Keratinocyte (primary cell): ENCODE measurements around the gene MEFV. TPM values are rescaled to one million over a fixed set of nuclear protein-coding genes. Genes with fewer than 3 reads are reported as not detected.

Experiments
- DNase-seq: peaks from one replicate; pipeline ENCODE4 v3.0.0-alpha.2; 2011; ENCODE audit warnings: low read depth, missing footprints, low spot score
- FAIRE-seq: peaks from 2 replicates; lab custom pipeline; 2011; peaks lifted over from hg19 to GRCh38; lab: Jason Lieb, UNC
- H2AFZ ChIP-seq: 2 replicates; pipeline ENCODE4 v1.6.0; 2012; ENCODE audit warnings: low read length, control low read depth, inconsistent platforms; ENCODE audit not compliant: control insufficient read depth
- H3K27ac ChIP-seq: 2 replicates; pipeline ENCODE4 v1.5.1; 2011; ENCODE audit warnings: low read length; ENCODE audit not compliant: control insufficient read depth, insufficient read depth
- H3K27me3 ChIP-seq: 3 replicates; pipeline ENCODE4 v1.6.0; 2011; ENCODE audit warnings: low read length; ENCODE audit not compliant: control insufficient read depth, insufficient read depth; ENCODE audit errors: extremely low read depth
- H3K36me3 ChIP-seq, 2 experiments: 2 replicates in 1 of 2; 3 replicates in 1 of 2; pipeline ENCODE4 v1.5.1; 2011; ENCODE audit warnings: low read length in 2 of 2, mild to moderate bottlenecking in 1 of 2; ENCODE audit not compliant: control insufficient read depth in 2 of 2, insufficient read depth in 2 of 2; ENCODE audit errors: extremely low read depth in 1 of 2
- H3K4me1 ChIP-seq: 3 replicates; pipeline ENCODE4 v1.5.1; 2011; ENCODE audit warnings: low read length; ENCODE audit not compliant: control insufficient read depth, insufficient read depth; ENCODE audit errors: extremely low read depth
- H3K4me2 ChIP-seq: 3 replicates; pipeline ENCODE4 v1.6.0; 2011; ENCODE audit warnings: low read depth, low read length; ENCODE audit not compliant: control insufficient read depth, insufficient read depth; ENCODE audit errors: extremely low read depth
- H3K4me3 ChIP-seq, 3 experiments: fragments of 200-600 bp in 1 of 3; sonication (generic) in 1 of 3; 2 replicates in 2 of 3; 3 replicates in 1 of 3; pipeline ENCODE4 v1.5.1; 2011 to 2016; ENCODE audit warnings: low read length in 3 of 3, mild to moderate bottlenecking in 3 of 3, control low read depth in 2 of 3, inconsistent platforms in 1 of 3, low read depth in 1 of 3, mixed read lengths in 1 of 3, mixed run types in 1 of 3, moderate library complexity in 1 of 3; ENCODE audit not compliant: control insufficient read depth in 2 of 3, insufficient read depth in 2 of 3; ENCODE audit errors: extremely low read depth in 1 of 3
- H3K79me2 ChIP-seq: 2 replicates; pipeline ENCODE4 v1.6.0; 2012; ENCODE audit warnings: low read length; ENCODE audit not compliant: control insufficient read depth, insufficient read depth
- H3K9ac ChIP-seq: 3 replicates; pipeline ENCODE4 v1.6.0; 2011; ENCODE audit warnings: low read length; ENCODE audit not compliant: control insufficient read depth, insufficient read depth; ENCODE audit errors: extremely low read depth
- H3K9me1 ChIP-seq: 3 replicates; pipeline ENCODE4 v1.6.0; 2011; ENCODE audit warnings: low read length; ENCODE audit not compliant: control insufficient read depth, insufficient read depth; ENCODE audit errors: extremely low read depth
- H3K9me3 ChIP-seq: 2 replicates; pipeline ENCODE4 v1.5.1; 2012; ENCODE audit warnings: low read depth, low read length; ENCODE audit not compliant: control insufficient read depth
- H4K20me1 ChIP-seq: 3 replicates; pipeline ENCODE4 v1.6.0; 2011; ENCODE audit warnings: low read length; ENCODE audit not compliant: control insufficient read depth, insufficient read depth; ENCODE audit errors: extremely low read depth
- CTCF ChIP-seq, 3 experiments: IDR thresholded peaks in 1 of 3; conservative IDR thresholded peaks in 1 of 3; optimal IDR thresholded peaks in 1 of 3; 2 replicates in 2 of 3; 3 replicates in 1 of 3; pipeline versions ENCODE3 to v1.5.1; 2011; ENCODE audit warnings: low read length in 3 of 3, mild to moderate bottlenecking in 3 of 3, moderate library complexity in 2 of 3, control low read depth in 1 of 3, inconsistent platforms in 1 of 3; ENCODE audit not compliant: insufficient read depth in 2 of 3; ENCODE audit errors: extremely low read depth in 1 of 3
- EZH2 ChIP-seq: IDR thresholded peaks from one replicate; pipeline ENCODE4 v1.6.1; 2012; ENCODE audit warnings: inconsistent platforms, mild to moderate bottlenecking, low read length, moderate library complexity
- dilution Hi-C: fragments of 300-500 bp; cut with MboI; formaldehyde crosslinking; loops from one replicate; pipeline ENCODE4 v1.7.0; 2020; ENCODE audit warnings: low sequenced_read_pairs; ENCODE audit not compliant: extremely low pct_ligation_motif_present
- polyA plus RNA-seq, 5 experiments: library from polyadenylated mRNA; depleted of rRNA in 3 of 5; stranded (reverse) in 3 of 5; stranded (forward) in 1 of 5; unstranded in 1 of 5; fragments of >200 nt; gene quantifications; 1 replicate in 1 of 5; 2 replicates in 3 of 5; 3 replicates in 1 of 5; pipeline versions ENCODE4 v1.2.1 to v1.2.3, GENCODE V29; 2011 to 2012; ENCODE audit warnings: missing spikeins in 2 of 5, low read depth in 1 of 5, low replicate concordance in 1 of 5

MEFV gene
- polyA plus RNA-seq, 1 donor (not counting 4 experiments of a cell fraction or from before 2014, with no cell fraction given) = not detected

GRCh38 chr16:3268294-3268693, 11.9 kb upstream of the MEFV start:
- H3K27me3 ChIP-seq = no peaks in the 10 kb centered on the region
- H3K9me3 ChIP-seq = no peaks in the 10 kb centered on the region
- no peak overlapping the region for H3K27ac ChIP-seq

GRCh38 chr16:3266873-3267537, 10.6 kb upstream of the MEFV start:
- no peak overlapping the region for H3K27ac ChIP-seq
- H3K9ac ChIP-seq = no peak overlapping the region
- no peaks in the 10 kb centered on the region for H3K79me2 ChIP-seq
- FAIRE-seq (no peak), DNase-seq (no peak)
- H3K9me3 ChIP-seq = no peaks in the 10 kb centered on the region
- H4K20me1 ChIP-seq = no peaks in the 10 kb centered on the region
- peak; percentile 50 to 60 (median 51) for TF ChIP-seq CTCF (optimal IDR thresholded peaks at IDR 0.05 in 1 of 3, IDR thresholded peaks at IDR 0.05 in 1 of 3, conservative IDR thresholded peaks at IDR 0.05 in 1 of 3; ENCODE audit: extremely low read depth in 1 of 3, insufficient read depth in 2 of 3, low read length in 3 of 3)
- no peak for TF ChIP-seq EZH2
- no peak overlapping the region for H3K4me3 ChIP-seq
- H3K36me3 ChIP-seq = no peaks in the 10 kb centered on the region
- no peak overlapping the region for H2AFZ ChIP-seq
- dilution Hi-C loops = no loop called here
- no peaks in the 10 kb centered on the region for H3K27me3 ChIP-seq
- peaks cover 6% of the 10 kb centered on the region for H3K4me1 ChIP-seq
- no peak overlapping the region for H3K4me2 ChIP-seq
- H3K9me1 ChIP-seq = no peaks in the 10 kb centered on the region

More at GRCh38 chr16:3268294-3268693, 11.9 kb upstream of the MEFV start:
- no peaks in the 10 kb centered on the region for H3K79me2 ChIP-seq
- no peak overlapping the region for H3K4me3 ChIP-seq
- no peaks in the 10 kb centered on the region for H3K36me3 ChIP-seq
- FAIRE-seq (no peak), DNase-seq (no peak)
- no peak overlapping the region for H2AFZ ChIP-seq
- H3K9me1 ChIP-seq = no peaks in the 10 kb centered on the region
- H3K4me1 ChIP-seq = peaks cover 4% of the 10 kb centered on the region
- TF ChIP-seq EZH2 (no peak), CTCF (optimal IDR thresholded peaks at IDR 0.05 in 1 of 3, IDR thresholded peaks at IDR 0.05 in 1 of 3, conservative IDR thresholded peaks at IDR 0.05 in 1 of 3; ENCODE audit: extremely low read depth in 1 of 3, insufficient read depth in 2 of 3, low read length in 3 of 3) (no peak)
- no peaks in the 10 kb centered on the region for H4K20me1 ChIP-seq
- H3K9ac ChIP-seq = no peak overlapping the region
- dilution Hi-C loops = no loop called here
- H3K4me2 ChIP-seq = no peak overlapping the region
